HEK293T (cell line): ENCODE measurements around the gene RGS14.

Source experiments
- CTCF ChIA-PET: fragments of 350-600 bp; formaldehyde crosslinking; extraction: SDS; loops from one replicate; lab custom pipeline; 2021; ENCODE audit warnings: antibody characterized with exemption, inconsistent platforms; lab: Yijun Ruan, JAX
- POLR2A ChIA-PET: fragments of 350-600 bp; formaldehyde crosslinking; extraction: SDS; loops from one replicate; lab custom pipeline; 2020; ENCODE audit warnings: antibody characterized with exemption, inconsistent platforms; lab: Yijun Ruan, JAX
- DNase-seq: peaks from one replicate; pipeline ENCODE4 v3.0.0; 2012; ENCODE audit warnings: mixed read lengths; ENCODE audit errors: extremely low spot score
- ARNT ChIP-seq: fragments of 450-650 bp; IDR thresholded peaks from 2 replicates; pipeline ENCODE4 v1.6.1; 2017; ENCODE audit warnings: mild to moderate bottlenecking
- BHLHE40 ChIP-seq: fragments of 450-650 bp; IDR thresholded peaks from 2 replicates; pipeline ENCODE4 v1.6.1; 2016; ENCODE audit warnings: mild to moderate bottlenecking, moderate library complexity, borderline replicate concordance
- CTBP1 ChIP-seq: fragments of 450-650 bp; IDR thresholded peaks from 2 replicates; pipeline ENCODE4 v1.6.1; 2016; ENCODE audit warnings: borderline replicate concordance
- ELF4 ChIP-seq: fragments of 450-650 bp; IDR thresholded peaks from 2 replicates; pipeline ENCODE4 v1.6.1; 2017; ENCODE audit warnings: antibody characterized with exemption
- FOXA1 ChIP-seq: fragments of 450-650 bp; IDR thresholded peaks from 2 replicates; pipeline ENCODE4 v1.6.1; 2016; ENCODE audit warnings: mild to moderate bottlenecking
- FOXK2 ChIP-seq: fragments of 450-650 bp; IDR thresholded peaks from 2 replicates; pipeline ENCODE4 v1.6.1; 2016; ENCODE audit warnings: mild to moderate bottlenecking
- FOXM1 ChIP-seq: fragments of 450-650 bp; IDR thresholded peaks from 2 replicates; pipeline ENCODE4 v1.6.1; 2017; ENCODE audit warnings: mild to moderate bottlenecking, borderline replicate concordance
- HDGF ChIP-seq: fragments of 450-650 bp; IDR thresholded peaks from 2 replicates; pipeline ENCODE4 v1.6.1; 2017; ENCODE audit warnings: antibody characterized with exemption, borderline replicate concordance
- L3MBTL2 ChIP-seq: fragments of 450-650 bp; conservative IDR thresholded peaks from 2 replicates; pipeline ENCODE4 v1.6.1; 2016; ENCODE audit warnings: mild to moderate bottlenecking
- LEF1 ChIP-seq: fragments of 450-650 bp; IDR thresholded peaks from 2 replicates; pipeline ENCODE4 v1.6.1; 2017; ENCODE audit warnings: mild to moderate bottlenecking, borderline replicate concordance
- NFRKB ChIP-seq: fragments of 450-650 bp; IDR thresholded peaks from 2 replicates; pipeline ENCODE4 v1.6.1; 2016; ENCODE audit warnings: mild to moderate bottlenecking, moderate library complexity
- PKNOX1 ChIP-seq: fragments of 450-650 bp; IDR thresholded peaks from 2 replicates; pipeline ENCODE4 v1.6.1; 2016
- SP1 ChIP-seq: fragments of 450-650 bp; IDR thresholded peaks from 2 replicates; pipeline ENCODE4 v1.6.1; 2017
- SUZ12 ChIP-seq: fragments of 450-650 bp; IDR thresholded peaks from 2 replicates; pipeline ENCODE4 v1.6.1; 2016; ENCODE audit warnings: mild to moderate bottlenecking
- TARDBP ChIP-seq: fragments of 450-650 bp; IDR thresholded peaks from 2 replicates; pipeline ENCODE4 v1.6.1; 2016
- ZNF384 ChIP-seq: fragments of 450-650 bp; IDR thresholded peaks from 2 replicates; pipeline ENCODE4 v1.6.1; 2016

Gene RGS14

GRCh38 chr5:177351392-177352329 is 6.1 kb upstream of the RGS14 start, which contains the start of gene LMAN2:
Gene LMAN2 (minus strand): TSS chr5:177351668. CDS start chr5:177351647, 21 bp downstream.
- ChIA-PET POLR2A (interaction anchor here (0.7 to 4.2 kb wide), 20 partner anchors 9 to 104 kb away, joined by 3 to 42 read pairs (median 4); partner anchors contain the start of gene GRK6), CTCF (interaction anchor here (0.7 to 1.6 kb wide), 7 partner anchors 9 to 725 kb away, joined by 3 to 5 read pairs (median 4); no protein-coding TSS in a partner anchor)
- TF ChIP-seq ELF4 (peak; percentile 99), NFRKB (peak; percentile 60; the same call in 1 of the 2 replicates), L3MBTL2 (peak; percentile 81), FOXM1 (no peak), PKNOX1 (peak; percentile 99)
- peak; percentile 97 for DNase-seq

DNA sequence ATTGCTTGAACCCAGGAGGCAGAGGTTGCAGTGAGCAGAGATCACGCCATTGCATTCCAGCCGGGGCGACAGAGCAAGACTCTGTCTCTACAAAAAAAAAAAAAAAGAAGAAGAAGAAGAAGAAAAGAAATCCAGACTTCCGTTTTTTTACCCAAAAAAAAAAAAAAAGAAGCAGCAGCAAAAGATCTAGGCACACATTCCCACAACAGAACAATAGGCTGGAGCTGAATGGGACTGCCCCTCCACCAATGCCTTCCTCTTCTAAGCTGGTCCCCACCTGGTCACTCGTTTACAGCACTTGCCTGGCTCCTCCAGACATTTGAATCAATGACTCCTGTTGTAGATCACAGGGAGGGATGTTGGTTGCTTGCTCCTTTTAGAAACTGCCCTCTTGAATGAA is 4.6 kb upstream of the RGS14 start:
- TF ChIP-seq FOXK2 (no peak), NFRKB (no peak), ZNF384 (no peak), SUZ12 (no peak), FOXA1 (no peak), CTBP1 (no peak), BHLHE40 (no peak)
- POLR2A ChIA-PET = interaction anchor here (0.9 to 4.2 kb wide), 5 partner anchors 8 to 85 kb away, joined by 3 to 42 read pairs (median 22); no protein-coding TSS in a partner anchor
- DNase-seq = no peak
- CTCF ChIA-PET = interaction anchor here (1.3 kb wide), 1 partner anchor 14 kb away, joined by 4 read pairs; no protein-coding TSS in a partner anchor

DNA sequence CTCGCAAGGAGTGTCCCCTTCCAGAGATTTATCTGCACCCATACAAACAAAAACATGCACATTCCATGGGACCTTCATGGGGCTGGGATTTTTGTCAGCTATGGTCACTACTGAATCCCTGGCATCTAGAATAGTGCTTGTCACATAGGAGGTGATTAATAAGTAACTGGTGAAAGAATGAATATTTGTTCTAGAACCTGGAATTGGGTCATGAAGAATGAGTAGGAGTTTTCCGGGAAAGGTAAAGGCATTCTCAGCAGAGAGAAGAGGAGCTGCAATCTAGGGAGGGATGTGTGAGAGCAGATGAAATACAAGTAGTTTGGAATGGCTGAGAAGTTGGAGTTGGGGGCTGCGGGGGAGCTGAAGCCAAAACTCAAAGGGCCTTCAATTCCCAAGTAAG is 3.5 kb upstream of the RGS14 start:
- CTCF ChIA-PET = no interaction called here
- DNase-seq = no peak
- TF ChIP-seq FOXK2 = no peak
- POLR2A ChIA-PET = interaction anchor here (4.2 kb wide), 1 partner anchor 12 kb away, joined by 38 read pairs; no protein-coding TSS in a partner anchor

- ChIA-PET CTCF (no interaction called here), POLR2A (no interaction called here)
- TF ChIP-seq FOXA1 (no peak), FOXK2 (no peak), PKNOX1 (no peak), ARNT (no peak), SP1 (no peak), FOXM1 (no peak), TARDBP (no peak), CTBP1 (no peak), BHLHE40 (no peak), LEF1 (no peak), NFRKB (no peak), SUZ12 (no peak), ELF4 (no peak), ZNF384 (no peak)
- no peak for DNase-seq
Observed at GRCh38 chr5:177354711-177355110, 3.0 kb upstream of the RGS14 start.

DNA sequence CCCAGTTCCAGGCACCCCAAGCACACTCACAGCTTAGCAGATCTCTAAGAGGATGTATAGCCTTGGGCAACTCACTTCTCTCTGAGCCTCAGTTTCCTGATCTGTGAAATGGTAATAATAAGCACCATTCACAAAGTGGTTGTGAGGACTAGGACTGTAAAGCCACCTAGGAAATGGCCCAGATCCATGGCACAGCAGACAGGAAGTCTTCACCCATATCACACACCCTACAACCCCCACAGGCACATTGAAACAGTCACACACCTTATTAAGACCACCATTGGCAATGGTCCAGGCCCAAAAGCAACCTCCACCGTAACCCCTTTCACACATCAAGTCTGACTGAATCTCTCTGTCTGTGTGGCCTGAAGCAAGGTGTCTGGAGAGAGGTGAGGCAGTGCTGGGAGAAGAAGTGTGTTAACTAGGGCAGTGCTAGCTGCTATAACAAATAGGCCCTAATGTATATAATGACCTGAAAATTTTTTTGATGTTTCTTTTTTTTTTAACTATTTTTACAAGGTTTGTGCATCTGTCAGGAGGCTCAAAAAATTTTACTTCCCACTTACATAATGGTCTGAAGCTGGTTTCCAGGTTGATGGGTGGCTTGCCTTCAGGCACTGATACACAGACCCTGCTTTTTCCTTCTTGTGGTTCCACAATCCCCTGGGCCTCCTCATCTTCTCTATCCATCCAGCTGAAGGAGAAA is 2.4 kb upstream of the RGS14 start:
- DNase-seq = no peak
- CTCF ChIA-PET = no interaction called here
- TF ChIP-seq BHLHE40 (no peak), PKNOX1 (no peak), SP1 (no peak), L3MBTL2 (no peak), FOXA1 (no peak), LEF1 (no peak), ZNF384 (no peak), HDGF (no peak), FOXM1 (no peak), CTBP1 (no peak), NFRKB (no peak), ELF4 (no peak), TARDBP (no peak), ARNT (no peak), SUZ12 (no peak), FOXK2 (no peak)
- POLR2A ChIA-PET = no interaction called here

DNA sequence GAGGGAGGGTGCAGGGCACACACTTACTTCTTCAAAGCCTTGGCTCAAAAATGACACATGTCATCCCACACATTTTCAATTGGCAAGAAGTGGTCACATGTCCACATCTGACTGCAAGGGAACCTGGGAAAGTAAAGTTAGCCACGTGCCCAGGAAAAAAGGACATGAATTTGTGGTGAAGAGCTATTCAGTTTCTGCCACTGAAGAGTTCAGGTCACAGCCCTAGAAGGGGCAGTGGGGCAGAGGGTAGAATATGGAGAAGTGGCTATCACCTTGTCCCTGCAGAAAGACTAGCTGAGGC is 1.9 kb upstream of the RGS14 start:
- ChIA-PET CTCF (interaction anchor here (1.1 kb wide), 1 partner anchor 15 kb away, joined by 5 read pairs; no protein-coding TSS in a partner anchor), POLR2A (no interaction called here)
- DNase-seq = no peak
- TF ChIP-seq L3MBTL2 (peak; percentile 71), FOXA1 (no peak)
